Measurements from ENCODE around the gene JADE2. TPM values are rescaled to one million over a fixed set of nuclear protein-coding genes. Genes with fewer than 3 reads are reported as not detected.
"Not testable (repeated sequence)": the region's sequence is repeated elsewhere in the genome, so short reads cannot be mapped to it uniquely, and the experiment has no call there.

The JADE2 gene
- total RNA-seq, 2 donors from 2014 or later, result 27.1 to 38.9 TPM

- intact Hi-C loops (cut with DNase I, micrococcal nuclease), result no loop called here
- no peak for ATAC-seq
- peak; percentile 45 to 61 for DNase-seq
Observed at GRCh38 chr5:134545070-134545868, 19.8 kb downstream of the JADE2 start.

- no peak for DNase-seq
- no peak for ATAC-seq
- intact Hi-C loops (cut with DNase I, micrococcal nuclease), result no loop called here
Observed at GRCh38 chr5:134547066-134547465, 21.6 kb downstream of the JADE2 start.

GRCh38 chr5:134547579-134547978, 22.1 kb downstream of the JADE2 start:
- no peak for DNase-seq

GRCh38 chr5:134547999-134548658, 22.7 kb downstream of the JADE2 start:
- ATAC-seq (no peak), DNase-seq (no peak)
- intact Hi-C loops (cut with DNase I, micrococcal nuclease), result no loop called here

More at GRCh38 chr5:134547579-134547978, 22.1 kb downstream of the JADE2 start:
- no peak for ATAC-seq
- intact Hi-C loops (cut with DNase I, micrococcal nuclease), result no loop called here

- intact Hi-C loops (cut with DNase I, micrococcal nuclease), result no loop called here
- no peak for ATAC-seq
Observed at GRCh38 chr5:134549714-134550113, 24.2 kb downstream of the JADE2 start.

GRCh38 chr5:134550271-134551214, 25.1 kb downstream of the JADE2 start:
- ATAC-seq (no peak), DNase-seq (no peak)
- intact Hi-C loops (cut with DNase I, micrococcal nuclease), result no loop called here

More at GRCh38 chr5:134549714-134550113, 24.2 kb downstream of the JADE2 start:
- DNase-seq, result no peak

- ATAC-seq (no peak), DNase-seq (no peak)
- intact Hi-C loops (cut with DNase I, micrococcal nuclease), result no loop called here
Observed at GRCh38 chr5:134551901-134552300, 26.4 kb downstream of the JADE2 start.

- no peak for DNase-seq
- intact Hi-C loops (cut with DNase I, micrococcal nuclease), result no loop called here
- no peak for ATAC-seq
Observed at GRCh38 chr5:134552301-134552700, 26.8 kb downstream of the JADE2 start.

GRCh38 chr5:134552716-134553115, 27.2 kb downstream of the JADE2 start:
- intact Hi-C loops (cut with DNase I, micrococcal nuclease); ATAC-seq; DNase-seq: not testable (repeated sequence)

- no peak for DNase-seq
Observed at GRCh38 chr5:134553821-134554267, 28.4 kb downstream of the JADE2 start.

GRCh38 chr5:134554319-134555222, 29.1 kb downstream of the JADE2 start:
- peak; percentile 75 for ATAC-seq
- peak in 1 of 2 donors; percentile 78 for DNase-seq
- intact Hi-C loops (cut with DNase I, micrococcal nuclease), result no loop called here

More at GRCh38 chr5:134553821-134554267, 28.4 kb downstream of the JADE2 start:
- no peak for ATAC-seq
- intact Hi-C loops (cut with DNase I, micrococcal nuclease), result no loop called here

- intact Hi-C loops (cut with DNase I, micrococcal nuclease), result no loop called here
- no peak for DNase-seq
- peak; percentile 13 for ATAC-seq
Observed at GRCh38 chr5:134555223-134555889, 29.9 kb downstream of the JADE2 start.

- ATAC-seq (peak; percentile 20), DNase-seq (peak; percentile 44 to 48)
- intact Hi-C loops (cut with DNase I, micrococcal nuclease), result no loop called here
Observed at GRCh38 chr5:134555890-134556311, 30.4 kb downstream of the JADE2 start.

- DNase-seq; intact Hi-C loops (cut with DNase I, micrococcal nuclease); ATAC-seq: not testable (repeated sequence)
Observed at GRCh38 chr5:134556588-134556987, 31.1 kb downstream of the JADE2 start.

GRCh38 chr5:134556994-134557393, 31.5 kb downstream of the JADE2 start:
- DNase-seq, result no peak
- intact Hi-C loops (cut with DNase I, micrococcal nuclease), result no loop called here
- ATAC-seq, result no peak

- DNase-seq (no peak), ATAC-seq (no peak)
- intact Hi-C loops (cut with DNase I, micrococcal nuclease), result no loop called here
Observed at GRCh38 chr5:134559672-134560071, 34.2 kb downstream of the JADE2 start.

GRCh38 chr5:134560698-134561097, 35.2 kb downstream of the JADE2 start:
- intact Hi-C loops (cut with DNase I, micrococcal nuclease), result no loop called here
- ATAC-seq (no peak), DNase-seq (no peak)
